Memory B cell (primary cell): ENCODE measurements around the gene GBP7.
"Not testable (repeated sequence)": the region's sequence is repeated elsewhere in the genome, so short reads cannot be mapped to it uniquely, and the experiment has no call there.

Experiments
- ATAC-seq: fragments of 150-1000 bp; cut with Tn5 transposase; 2 replicates; pipeline ENCODE4 v1.10.0; 2021; ENCODE audit warnings: low read depth, mild to moderate bottlenecking, moderate library complexity
- DNase-seq, 2 donors: peaks; one replicate each; pipeline ENCODE4 v3.0.0; 2022; ENCODE audit warnings: low spot score in 2 of 2
- H3K27ac Mint-ChIP-seq: one replicate; pipeline ENCODE4 v1.8.0; 2022; ENCODE audit warnings: mild to moderate bottlenecking, moderate library complexity, mixed read lengths
- H3K27me3 Mint-ChIP-seq: one replicate; pipeline ENCODE4 v1.8.0; 2022; ENCODE audit warnings: mixed read lengths
- H3K36me3 Mint-ChIP-seq: one replicate; pipeline ENCODE4 v1.8.0; 2022; ENCODE audit warnings: mild to moderate bottlenecking, mixed read lengths
- H3K4me1 Mint-ChIP-seq: one replicate; pipeline ENCODE4 v1.8.0; 2022; ENCODE audit warnings: mixed read lengths
- H3K4me3 Mint-ChIP-seq: one replicate; pipeline ENCODE4 v1.8.0; 2022; ENCODE audit warnings: mild to moderate bottlenecking, moderate library complexity, mixed read lengths
- H3K9me3 Mint-ChIP-seq: one replicate; pipeline ENCODE4 v1.8.0; 2022; ENCODE audit warnings: mixed read lengths

GBP7 gene

GRCh38 chr1:89175601-89176256 lies at the start of gene GBP7:
TSS of gene GBP7 (minus strand) at chr1:89176003. CDS start at chr1:89171935, 4,068 bp downstream.
- ATAC-seq (no peak), DNase-seq (no peak)
- H3K4me1 Mint-ChIP-seq, result peaks cover 8% of the 10 kb centered on the region
- H3K36me3 Mint-ChIP-seq, result no peaks in the 10 kb centered on the region
- H3K27ac Mint-ChIP-seq, result peak within 1 kb of the TSS; percentile 4
- no peaks in the 10 kb centered on the region for H3K27me3 Mint-ChIP-seq
- no peaks in the 10 kb centered on the region for H3K9me3 Mint-ChIP-seq
- H3K4me3 Mint-ChIP-seq, result no peak within 1 kb of the TSS

GRCh38 chr1:89221341-89221740 lies 45.5 kb upstream of the GBP7 start:
- peaks cover 2% of the 10 kb centered on the region for H3K9me3 Mint-ChIP-seq
- DNase-seq (no peak), ATAC-seq (no peak)
- H3K36me3 Mint-ChIP-seq, result peaks cover 4% of the 10 kb centered on the region
- H3K27ac Mint-ChIP-seq, result no peak overlapping the region
- no peak overlapping the region for H3K4me3 Mint-ChIP-seq
- no peaks in the 10 kb centered on the region for H3K27me3 Mint-ChIP-seq
- H3K4me1 Mint-ChIP-seq, result no peaks in the 10 kb centered on the region

GRCh38 chr1:89219851-89220250 lies 44.0 kb upstream of the GBP7 start:
- H3K4me3 Mint-ChIP-seq, H3K9me3 Mint-ChIP-seq, H3K36me3 Mint-ChIP-seq, ATAC-seq, H3K4me1 Mint-ChIP-seq, H3K27me3 Mint-ChIP-seq, DNase-seq, H3K27ac Mint-ChIP-seq: not testable (repeated sequence)

GRCh38 chr1:89218941-89219340 lies 43.1 kb upstream of the GBP7 start:
- not testable (repeated sequence) for DNase-seq, H3K4me3 Mint-ChIP-seq, H3K36me3 Mint-ChIP-seq, ATAC-seq, H3K27me3 Mint-ChIP-seq, H3K9me3 Mint-ChIP-seq, H3K27ac Mint-ChIP-seq, H3K4me1 Mint-ChIP-seq

DNA sequence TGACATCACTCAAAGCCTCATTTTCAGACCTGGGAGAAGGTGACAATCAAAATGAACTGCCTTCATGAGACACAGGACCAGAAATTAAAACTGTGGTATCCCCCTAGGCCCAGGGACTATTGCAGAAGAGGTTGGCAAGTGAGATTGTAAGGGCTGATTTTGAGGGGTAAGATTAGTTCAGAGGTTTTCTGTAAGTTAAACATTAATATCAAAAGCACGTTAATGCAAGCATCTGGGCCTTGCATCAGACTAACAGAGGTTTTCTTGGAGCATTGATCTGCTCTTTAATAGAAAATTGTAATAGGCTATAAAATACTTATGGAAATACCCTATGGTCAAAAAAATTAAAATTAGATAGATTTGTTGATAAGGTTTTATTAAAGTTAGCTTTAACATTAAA lies 37.5 kb upstream of the GBP7 start:
- ATAC-seq, result no peak
- H3K9me3 Mint-ChIP-seq, result peaks cover 5% of the 10 kb centered on the region

DNA sequence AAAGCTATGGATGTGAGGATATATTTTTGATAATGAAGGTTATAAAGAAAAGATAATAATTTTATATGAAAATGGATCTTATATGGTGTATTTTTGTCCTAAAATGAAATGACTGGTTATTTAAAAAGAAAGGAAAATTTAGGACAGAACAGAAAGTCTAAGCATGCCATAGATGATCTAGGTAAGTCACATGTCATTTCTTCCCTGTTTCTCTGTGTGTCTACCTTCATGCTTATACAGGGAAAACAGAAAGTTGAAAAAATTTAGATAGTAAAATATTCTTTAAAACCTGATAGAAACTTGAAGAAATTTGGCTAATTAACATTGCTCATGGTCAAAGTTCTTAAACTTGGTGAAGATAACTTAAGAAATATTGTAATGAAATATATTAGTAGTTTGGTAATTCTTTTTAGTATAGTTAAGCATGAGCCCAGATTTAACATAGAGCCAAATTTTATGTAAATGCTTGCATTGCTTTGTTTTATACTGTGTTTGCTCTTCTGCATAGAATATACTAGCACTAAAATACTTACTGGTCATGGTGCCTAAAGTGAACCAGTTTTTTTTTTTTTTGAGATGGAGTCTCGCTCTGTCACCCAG lies 35.3 kb upstream of the GBP7 start:
- ATAC-seq, result no peak
- no peak for DNase-seq
- peaks cover 10% of the 10 kb centered on the region for H3K9me3 Mint-ChIP-seq
- no peak overlapping the region for H3K27ac Mint-ChIP-seq
- H3K36me3 Mint-ChIP-seq, result peaks cover 10% of the 10 kb centered on the region
- H3K4me1 Mint-ChIP-seq, result peaks cover 2% of the 10 kb centered on the region
- no peaks in the 10 kb centered on the region for H3K27me3 Mint-ChIP-seq
- H3K4me3 Mint-ChIP-seq, result no peak overlapping the region

More for the DNA sequence above, 37.5 kb upstream of the GBP7 start:
- H3K4me3 Mint-ChIP-seq, result no peak overlapping the region
- H3K27ac Mint-ChIP-seq, result no peak overlapping the region
- peaks cover 4% of the 10 kb centered on the region for H3K36me3 Mint-ChIP-seq
- no peaks in the 10 kb centered on the region for H3K27me3 Mint-ChIP-seq
- DNase-seq, result no peak
- no peaks in the 10 kb centered on the region for H3K4me1 Mint-ChIP-seq

GRCh38 chr1:89206373-89206772 lies 30.6 kb upstream of the GBP7 start:
- Mint-ChIP-seq H3K27ac (no peak overlapping the region), H3K4me1 (peaks cover 5% of the 10 kb centered on the region), H3K36me3 (peaks cover 20% of the 10 kb centered on the region), H3K9me3 (peaks cover 15% of the 10 kb centered on the region), H3K27me3 (no peaks in the 10 kb centered on the region), H3K4me3 (no peak overlapping the region)
- DNase-seq (no peak), ATAC-seq (peak; percentile 72)

GRCh38 chr1:89203166-89203565 lies 27.4 kb upstream of the GBP7 start:
- peaks cover 10% of the 10 kb centered on the region for H3K9me3 Mint-ChIP-seq
- no peak overlapping the region for H3K27ac Mint-ChIP-seq
- peaks cover 20% of the 10 kb centered on the region for H3K4me1 Mint-ChIP-seq
- no peaks in the 10 kb centered on the region for H3K27me3 Mint-ChIP-seq
- no peak overlapping the region for H3K4me3 Mint-ChIP-seq
- DNase-seq (no peak), ATAC-seq (no peak)
- H3K36me3 Mint-ChIP-seq, result peaks cover 17% of the 10 kb centered on the region

DNA sequence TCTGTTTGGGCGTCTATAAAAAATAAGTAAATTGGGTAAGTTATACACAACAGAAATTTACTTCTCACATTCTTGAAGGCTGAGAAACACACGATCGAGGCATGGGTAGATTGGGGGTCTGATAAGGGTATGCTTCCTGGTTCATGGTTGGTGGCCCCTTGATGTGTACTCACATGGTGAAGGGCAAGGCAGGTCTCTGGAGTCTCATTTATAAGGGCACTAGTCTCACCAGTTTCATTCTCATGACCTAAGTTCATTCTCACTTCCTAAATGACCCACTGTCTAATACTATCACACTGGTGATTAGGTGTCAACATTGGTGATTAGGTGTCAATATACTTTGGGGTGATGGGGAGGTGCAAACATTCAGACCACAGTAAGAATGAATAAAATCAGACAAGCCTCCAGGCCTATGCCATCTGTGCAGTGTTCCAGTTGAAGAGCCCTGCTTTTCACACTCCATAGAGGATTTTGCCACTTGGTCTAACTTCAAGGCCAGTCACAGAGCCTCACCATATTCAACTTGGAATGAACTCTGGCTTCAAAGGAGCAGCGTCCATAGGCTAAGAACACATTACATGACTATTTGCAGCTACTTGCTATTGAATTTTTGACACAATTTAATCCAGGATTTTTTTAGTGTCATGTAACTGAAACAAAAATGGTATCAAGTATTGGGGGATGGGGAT lies 25.4 kb upstream of the GBP7 start:
- peaks cover 14% of the 10 kb centered on the region for H3K36me3 Mint-ChIP-seq
- ATAC-seq, result peak; percentile 55

DNA sequence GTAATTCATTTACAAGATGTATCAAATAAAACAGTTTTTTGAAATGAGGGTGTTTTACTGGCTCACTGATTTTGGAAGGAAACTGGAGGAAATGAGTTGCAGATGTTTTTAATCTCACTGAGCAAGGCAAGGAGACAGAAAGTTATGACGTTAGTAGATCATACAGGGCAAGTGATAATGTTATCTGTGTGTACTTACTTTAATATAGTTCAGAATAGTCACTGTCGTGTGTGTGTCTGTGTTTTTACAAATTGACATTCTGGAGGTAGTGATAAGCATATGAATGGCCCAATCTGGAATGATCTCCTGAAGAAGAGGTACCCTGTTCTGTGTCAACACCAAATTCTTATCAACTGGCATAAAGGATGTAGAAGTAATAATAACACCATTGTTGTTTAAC lies 24.9 kb upstream of the GBP7 start:
- DNase-seq, result no peak
- ATAC-seq, result peak; percentile 50
- Mint-ChIP-seq H3K36me3 (peaks cover 14% of the 10 kb centered on the region), H3K27me3 (no peaks in the 10 kb centered on the region), H3K9me3 (peaks cover 5% of the 10 kb centered on the region), H3K4me3 (peak overlapping the region; percentile 9), H3K27ac (peak overlapping the region; percentile 84), H3K4me1 (peaks cover 19% of the 10 kb centered on the region)

More for the DNA sequence above, 25.4 kb upstream of the GBP7 start:
- peak overlapping the region; percentile 84 for H3K27ac Mint-ChIP-seq
- peaks cover 5% of the 10 kb centered on the region for H3K9me3 Mint-ChIP-seq
- H3K4me1 Mint-ChIP-seq, result peaks cover 19% of the 10 kb centered on the region
- H3K27me3 Mint-ChIP-seq, result no peaks in the 10 kb centered on the region
- DNase-seq, result no peak
- H3K4me3 Mint-ChIP-seq, result no peak overlapping the region

- DNase-seq (no peak), ATAC-seq (peak; percentile 19)
- H3K4me3 Mint-ChIP-seq, result peak overlapping the region; percentile 90
- H3K27ac Mint-ChIP-seq, result peak overlapping the region; percentile 94
- H3K4me1 Mint-ChIP-seq, result peaks cover 19% of the 10 kb centered on the region
- peaks cover 11% of the 10 kb centered on the region for H3K36me3 Mint-ChIP-seq
- H3K9me3 Mint-ChIP-seq, result peaks cover 5% of the 10 kb centered on the region
- no peaks in the 10 kb centered on the region for H3K27me3 Mint-ChIP-seq
Observed at GRCh38 chr1:89199525-89200031, 23.8 kb upstream of the GBP7 start.

DNA sequence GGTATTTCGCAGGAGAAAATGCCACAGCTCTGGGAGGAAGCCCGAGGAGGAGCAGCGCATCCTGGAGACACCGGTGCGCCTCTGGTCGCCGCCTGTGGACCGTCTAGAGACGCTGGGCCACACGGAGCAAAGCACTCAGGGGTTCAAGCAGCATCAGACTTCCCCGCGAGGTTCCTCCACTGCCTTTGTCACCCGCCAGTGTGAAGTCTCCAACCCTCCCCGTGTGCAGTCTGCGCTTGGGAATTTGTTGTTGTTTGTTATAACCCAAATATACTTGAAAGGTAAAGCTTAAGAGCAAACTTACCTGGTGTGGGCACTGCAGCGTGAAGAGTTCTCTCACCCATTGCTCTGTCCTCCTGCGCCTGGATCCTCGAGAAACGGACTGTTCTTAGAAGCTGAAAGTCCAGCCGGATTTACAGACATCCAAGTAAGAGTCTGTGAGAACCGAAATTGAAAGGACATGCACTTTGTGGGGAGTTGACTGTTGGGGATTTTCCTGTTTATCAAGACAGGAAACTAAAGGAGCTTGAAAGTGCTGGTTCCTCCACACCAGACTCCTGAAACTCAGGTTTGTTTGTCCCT lies 22.8 kb upstream of the GBP7 start, which contains the start of gene GBP4:
GBP4 (minus strand) TSS at position 452 of the 582 bp plus-strand sequence; CDS start at position 344, 108 bp downstream.
- Mint-ChIP-seq H3K27me3 (no peaks in the 10 kb centered on the region), H3K4me1 (peaks cover 21% of the 10 kb centered on the region), H3K36me3 (peaks cover 10% of the 10 kb centered on the region), H3K9me3 (no peaks in the 10 kb centered on the region), H3K27ac (peak within 1 kb of the TSS; percentile 94), H3K4me3 (peak within 1 kb of the TSS; percentile 90)
- ATAC-seq (peak; percentile 62), DNase-seq (peak in 1 of 2 donors; percentile 18)

DNA sequence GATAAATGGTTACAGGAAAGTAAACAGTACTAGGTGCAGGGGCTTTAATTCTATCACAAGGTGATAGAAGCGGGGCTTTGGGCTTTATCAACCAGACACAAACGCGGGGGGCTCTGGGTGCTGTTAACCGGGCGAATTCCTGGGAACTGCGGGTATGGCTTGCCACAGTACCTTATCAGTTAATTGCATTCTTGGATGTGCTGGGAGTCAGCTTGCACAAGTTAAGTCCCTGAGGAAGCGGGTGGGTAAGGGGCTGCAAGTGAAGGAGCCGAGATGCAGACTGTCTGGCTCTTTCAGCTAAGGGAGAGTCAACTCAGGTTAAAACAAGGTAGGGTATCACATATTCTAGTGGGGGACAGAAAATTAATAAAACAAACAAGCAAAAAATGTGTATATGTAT lies 22.3 kb upstream of the GBP7 start:
- H3K4me3 Mint-ChIP-seq, result peak overlapping the region; percentile 90
- H3K27me3 Mint-ChIP-seq, result no peaks in the 10 kb centered on the region
- ATAC-seq (no peak), DNase-seq (no peak)
- H3K9me3 Mint-ChIP-seq, result no peaks in the 10 kb centered on the region
- H3K27ac Mint-ChIP-seq, result peak overlapping the region; percentile 94
- H3K36me3 Mint-ChIP-seq, result peaks cover 13% of the 10 kb centered on the region
- peaks cover 22% of the 10 kb centered on the region for H3K4me1 Mint-ChIP-seq

GRCh38 chr1:89195476-89195875 lies 19.7 kb upstream of the GBP7 start:
- DNase-seq (no peak), ATAC-seq (no peak)
- Mint-ChIP-seq H3K27me3 (no peaks in the 10 kb centered on the region), H3K4me1 (peaks cover 12% of the 10 kb centered on the region), H3K27ac (no peak overlapping the region), H3K36me3 (peaks cover 23% of the 10 kb centered on the region), H3K9me3 (no peaks in the 10 kb centered on the region), H3K4me3 (no peak overlapping the region)
